Neural progenitor cell (in vitro differentiated cells): ENCODE data around the gene R3HDM2. TPM values are rescaled to one million over a fixed set of nuclear protein-coding genes. Genes with fewer than 3 reads are reported as not detected.

Experiments used
- DNase-seq: peaks from one replicate; pipeline ENCODE4 v3.0.0-alpha.2; 2016; ENCODE audit warnings: low spot score
- H2AFZ ChIP-seq: fragments of 200-600 bp; sonication (generic); replicated peaks from 2 replicates; pipeline ENCODE4 v1.6.1; 2016; ENCODE audit warnings: antibody characterized with exemption
- H3F3A ChIP-seq: fragments of 200-600 bp; sonication (generic); 2 replicates; pipeline ENCODE4 v1.6.1; 2016; ENCODE audit warnings: antibody characterized with exemption, low read depth
- H3K27ac ChIP-seq: fragments of 200-600 bp; sonication (generic); 2 replicates; pipeline ENCODE4 v1.5.1; 2016; ENCODE audit warnings: mild to moderate bottlenecking
- H3K27me3 ChIP-seq: fragments of 200-600 bp; sonication (generic); 2 replicates; pipeline ENCODE4 v1.6.1; 2016; ENCODE audit warnings: mild to moderate bottlenecking, moderate library complexity
- H3K36me3 ChIP-seq: fragments of 200-600 bp; sonication (generic); 2 replicates; pipeline ENCODE4 v1.5.1; 2016
- H3K4me1 ChIP-seq: fragments of 200-600 bp; sonication (generic); 2 replicates; pipeline ENCODE4 v1.6.1; 2016; ENCODE audit warnings: mixed run types
- H3K4me2 ChIP-seq: fragments of 200-600 bp; sonication (generic); 2 replicates; pipeline ENCODE4 v1.6.1; 2016
- H3K4me3 ChIP-seq: fragments of 200-600 bp; sonication (generic); 2 replicates; pipeline ENCODE4 v1.5.1; 2016
- H3K79me2 ChIP-seq: fragments of 200-600 bp; sonication (generic); 2 replicates; pipeline ENCODE4 v1.6.1; 2016; ENCODE audit warnings: low read depth
- H3K9ac ChIP-seq: fragments of 200-600 bp; sonication (generic); 2 replicates; pipeline ENCODE4 v1.6.1; 2016
- H3K9me3 ChIP-seq: fragments of 200-600 bp; sonication (generic); 2 replicates; pipeline ENCODE4 v1.5.1; 2016; ENCODE audit warnings: low read depth
- H4K20me1 ChIP-seq: fragments of 200-600 bp; sonication (generic); 2 replicates; pipeline ENCODE4 v1.6.1; 2016; ENCODE audit warnings: low read depth
- H3K27ac Mint-ChIP-seq: 3 replicates; pipeline ENCODE4 v1.8.0; 2021; ENCODE audit warnings: mixed read lengths
- H3K27me3 Mint-ChIP-seq: 2 replicates; pipeline ENCODE4 v1.8.0; 2022; ENCODE audit warnings: low read depth, mild to moderate bottlenecking, inconsistent platforms, moderate library complexity, mixed read lengths; ENCODE audit not compliant: insufficient read depth
- H3K36me3 Mint-ChIP-seq: 3 replicates; pipeline ENCODE4 v1.8.0; 2021; ENCODE audit warnings: mixed read lengths
- H3K4me1 Mint-ChIP-seq: 3 replicates; pipeline ENCODE4 v1.8.0; 2021; ENCODE audit warnings: mixed read lengths
- H3K4me3 Mint-ChIP-seq: 3 replicates; pipeline ENCODE4 v1.8.0; 2021; ENCODE audit warnings: mild to moderate bottlenecking, moderate library complexity, mixed read lengths
- H3K9me3 Mint-ChIP-seq: 3 replicates; pipeline ENCODE4 v1.8.0; 2020; ENCODE audit warnings: mixed read lengths
- CTCF ChIP-seq: fragments of 200-600 bp; sonication (generic); IDR thresholded peaks from 2 replicates; pipeline ENCODE4 v1.5.1; 2017; ENCODE audit warnings: antibody characterized with exemption, mild to moderate bottlenecking
- EZH2 ChIP-seq: fragments of 200-600 bp; sonication (generic); IDR thresholded peaks from 2 replicates; pipeline ENCODE4 v1.6.1; 2017; ENCODE audit warnings: antibody characterized with exemption, mild to moderate bottlenecking, moderate library complexity
- EZH2phosphoT487 ChIP-seq: fragments of 200-600 bp; sonication (generic); IDR thresholded peaks from 2 replicates; pipeline ENCODE4 v1.6.1; 2017; ENCODE audit warnings: antibody characterized with exemption
- total RNA-seq: library from RNA; depleted of rRNA; stranded (reverse); fragments of >200 nt; gene quantifications from 2 replicates; pipeline ENCODE4 v1.2.3, GENCODE V29; 2015; ENCODE audit warnings: low replicate concordance

R3HDM2 gene
- total RNA-seq, 1 donor from 2014 or later = 40.0 TPM

DNA sequence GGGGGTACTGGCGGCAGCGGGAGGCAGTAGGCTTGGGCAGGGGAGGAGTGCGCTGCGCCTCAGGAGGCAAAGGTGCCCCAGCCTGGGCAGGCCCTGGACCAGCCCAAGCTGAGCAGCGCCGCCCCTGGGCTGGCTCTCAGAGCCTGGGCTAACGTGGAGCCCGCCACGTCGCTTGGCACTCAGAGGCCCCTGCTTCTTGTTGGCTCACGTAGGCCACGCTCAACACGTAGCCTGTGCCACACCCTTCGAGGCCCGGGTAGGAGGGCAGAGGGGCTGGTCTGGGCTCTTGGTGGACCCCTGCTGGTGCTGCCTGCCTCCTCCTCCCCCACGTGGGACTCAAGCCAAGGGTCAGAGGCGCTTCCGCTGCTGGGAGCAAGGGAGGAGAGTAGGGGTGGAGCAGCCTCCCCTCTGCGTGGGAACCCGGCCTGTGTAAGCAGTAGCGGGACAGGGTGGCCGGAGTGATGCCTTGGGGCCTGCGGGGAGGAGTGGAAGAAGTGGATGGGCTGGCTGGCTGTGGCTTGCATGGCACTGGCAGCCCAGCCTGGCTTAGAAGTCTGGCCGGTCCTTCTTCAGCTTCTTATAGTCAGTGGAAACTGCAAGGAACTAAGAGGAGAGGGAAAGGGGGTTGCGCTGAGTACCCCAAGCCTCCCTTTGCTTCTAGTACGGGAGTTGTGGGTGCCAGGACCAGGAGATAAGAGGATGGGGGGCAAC, 195.7 kb downstream of the R3HDM2 start:
- peaks cover 22% of the 10 kb centered on the region for H3K36me3 Mint-ChIP-seq
- H4K20me1 ChIP-seq = peaks cover 46% of the 10 kb centered on the region
- H3K4me3 Mint-ChIP-seq = peak overlapping the region; percentile 48
- H3K4me2 ChIP-seq = peak overlapping the region; percentile 0
- H3K36me3 ChIP-seq = no peaks in the 10 kb centered on the region
- peaks cover 56% of the 10 kb centered on the region for H3K27me3 ChIP-seq
- no peak overlapping the region for H3K27ac Mint-ChIP-seq
- peaks cover 13% of the 10 kb centered on the region for H3K79me2 ChIP-seq
- no peak overlapping the region for H3K27ac ChIP-seq
- H3K4me1 Mint-ChIP-seq = peaks cover 39% of the 10 kb centered on the region
- TF ChIP-seq EZH2phosphoT487 = no peak
- TF ChIP-seq CTCF = no peak
- no peak for TF ChIP-seq EZH2
- peaks cover 39% of the 10 kb centered on the region for H3K27me3 Mint-ChIP-seq
- H3F3A ChIP-seq = peaks cover 52% of the 10 kb centered on the region
- no peaks in the 10 kb centered on the region for H3K9me3 Mint-ChIP-seq
- H3K4me1 ChIP-seq = peaks cover 53% of the 10 kb centered on the region
- no peak overlapping the region for H3K4me3 ChIP-seq
- no peak overlapping the region for H3K9ac ChIP-seq
- H3K9me3 ChIP-seq = no peaks in the 10 kb centered on the region
- peak; percentile 50 for DNase-seq
- no peak overlapping the region for H2AFZ ChIP-seq

GRCh38 chr12:57234571-57235016, 196.2 kb downstream of the R3HDM2 start:
- Histone ChIP-seq H3K36me3 (no peaks in the 10 kb centered on the region), H3F3A (peaks cover 47% of the 10 kb centered on the region), H3K9ac (no peak overlapping the region), H4K20me1 (peaks cover 46% of the 10 kb centered on the region), H3K9me3 (no peaks in the 10 kb centered on the region), H2AFZ (no peak overlapping the region), H3K79me2 (peaks cover 17% of the 10 kb centered on the region), H3K4me2 (no peak overlapping the region), H3K27me3 (peaks cover 51% of the 10 kb centered on the region), H3K4me3 (no peak overlapping the region), H3K4me1 (peaks cover 48% of the 10 kb centered on the region), H3K27ac (no peak overlapping the region)
- H3K36me3 Mint-ChIP-seq = peaks cover 22% of the 10 kb centered on the region
- TF ChIP-seq CTCF (no peak), EZH2 (no peak), EZH2phosphoT487 (no peak)
- no peak for DNase-seq
- no peaks in the 10 kb centered on the region for H3K9me3 Mint-ChIP-seq
- peak overlapping the region; percentile 5 for H3K4me3 Mint-ChIP-seq
- H3K27ac Mint-ChIP-seq = no peak overlapping the region
- peaks cover 43% of the 10 kb centered on the region for H3K4me1 Mint-ChIP-seq
- H3K27me3 Mint-ChIP-seq = peaks cover 35% of the 10 kb centered on the region

- DNase-seq = no peak
- Histone ChIP-seq H3K36me3 (no peaks in the 10 kb centered on the region), H4K20me1 (peaks cover 46% of the 10 kb centered on the region), H3K4me1 (peaks cover 44% of the 10 kb centered on the region), H3F3A (peaks cover 43% of the 10 kb centered on the region), H3K79me2 (peaks cover 17% of the 10 kb centered on the region), H3K27me3 (peaks cover 48% of the 10 kb centered on the region), H3K27ac (no peak overlapping the region), H3K9me3 (no peaks in the 10 kb centered on the region), H3K4me3 (no peak overlapping the region), H2AFZ (no peak overlapping the region), H3K4me2 (no peak overlapping the region), H3K9ac (no peak overlapping the region)
- Mint-ChIP-seq H3K27ac (no peak overlapping the region), H3K4me3 (peak overlapping the region; percentile 5), H3K9me3 (no peaks in the 10 kb centered on the region), H3K4me1 (peaks cover 44% of the 10 kb centered on the region), H3K36me3 (peaks cover 22% of the 10 kb centered on the region), H3K27me3 (peaks cover 31% of the 10 kb centered on the region)
- TF ChIP-seq CTCF (no peak), EZH2 (no peak), EZH2phosphoT487 (no peak)
These were observed 196.6 kb downstream of the R3HDM2 start for GRCh38 chr12:57234233-57234570.
